Liver (tissue), 3 donors: ENCODE measurements around the gene CMTM2.

ENCODE experiments used
- EGR1 ChIP-seq, 2 donors: IDR thresholded peaks; 2 replicates each; pipeline ENCODE4 v1.6.1; 2016 to 2018; ENCODE audit warnings: antibody characterized with exemption in 2 of 2, low read depth in 2 of 2
- HNF4A ChIP-seq, 2 donors: conservative IDR thresholded peaks; 2 replicates each; pipeline ENCODE4 v1.6.1; 2016; ENCODE audit warnings: antibody characterized with exemption in 2 of 2, mild to moderate bottlenecking in 2 of 2
- RAD21 ChIP-seq, 2 donors: IDR thresholded peaks; 2 replicates each; pipeline ENCODE4 v1.6.1; 2016; ENCODE audit warnings: antibody characterized with exemption in 2 of 2, mild to moderate bottlenecking in 2 of 2
- YY1 ChIP-seq: IDR thresholded peaks from 2 replicates; pipeline ENCODE4 v1.6.1; 2016; ENCODE audit warnings: antibody characterized with exemption, mild to moderate bottlenecking
- TF ChIP-seq, protein P1 (sequence below): fragments of 150-350 bp; IDR thresholded peaks from 2 replicates; pipeline ENCODE4 v1.5.1; 2017; ENCODE audit warnings: improper control_type of control experiment, low read depth, low read length; ENCODE audit not compliant: missing input control
- TF ChIP-seq, protein P2 (sequence below): IDR thresholded peaks from 2 replicates; pipeline ENCODE4 v1.6.1; 2016; ENCODE audit warnings: antibody characterized with exemption, mild to moderate bottlenecking
- TF ChIP-seq, protein P3 (sequence below): IDR thresholded peaks from 2 replicates; pipeline ENCODE4 v1.6.1; 2016; ENCODE audit warnings: antibody characterized with exemption
- donor health status: healthy.
- donor health status: healthy.

DNA sequence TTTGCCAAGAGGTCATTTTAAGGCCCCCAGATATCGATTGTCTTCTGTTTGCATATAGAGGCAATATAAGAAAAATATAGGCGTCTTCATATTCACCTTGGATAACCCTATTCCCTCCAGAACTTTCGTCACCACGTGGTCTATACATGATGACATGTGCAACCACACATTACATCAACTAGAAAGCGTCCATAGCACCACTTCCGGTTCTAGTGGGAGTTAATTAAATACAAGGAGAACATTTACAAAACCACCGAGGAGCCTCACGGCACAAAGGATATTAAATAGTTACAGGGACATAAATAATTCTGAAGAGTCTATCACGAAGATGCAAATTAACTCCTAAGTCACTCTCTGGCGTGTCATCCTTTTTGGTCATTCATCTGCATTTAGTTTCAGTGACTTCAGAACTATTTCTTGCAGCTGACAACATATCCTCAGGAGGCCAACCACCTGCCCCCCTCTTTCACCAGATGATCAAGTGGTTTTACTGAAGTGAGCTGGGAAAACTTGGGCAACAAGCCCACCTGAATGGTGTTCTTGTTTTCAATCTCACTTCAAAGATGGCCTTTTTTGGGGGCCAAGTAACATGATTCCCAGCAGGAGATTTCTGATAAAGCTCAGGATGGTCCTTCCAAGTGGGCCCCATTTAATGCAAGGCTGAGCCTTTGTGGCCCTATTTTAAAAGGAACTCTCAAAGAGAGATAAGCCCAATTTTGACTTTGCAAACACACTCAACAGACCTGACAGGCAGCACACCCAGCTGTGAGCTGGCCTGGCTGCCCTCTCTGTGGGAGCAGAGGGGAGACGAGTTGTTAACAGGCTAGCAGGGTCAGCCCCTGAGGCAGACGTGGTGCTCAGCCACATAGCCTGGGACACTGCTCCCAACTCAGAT, 40.5 kb downstream of the CMTM2 start:
- TF ChIP-seq, protein P1, sequence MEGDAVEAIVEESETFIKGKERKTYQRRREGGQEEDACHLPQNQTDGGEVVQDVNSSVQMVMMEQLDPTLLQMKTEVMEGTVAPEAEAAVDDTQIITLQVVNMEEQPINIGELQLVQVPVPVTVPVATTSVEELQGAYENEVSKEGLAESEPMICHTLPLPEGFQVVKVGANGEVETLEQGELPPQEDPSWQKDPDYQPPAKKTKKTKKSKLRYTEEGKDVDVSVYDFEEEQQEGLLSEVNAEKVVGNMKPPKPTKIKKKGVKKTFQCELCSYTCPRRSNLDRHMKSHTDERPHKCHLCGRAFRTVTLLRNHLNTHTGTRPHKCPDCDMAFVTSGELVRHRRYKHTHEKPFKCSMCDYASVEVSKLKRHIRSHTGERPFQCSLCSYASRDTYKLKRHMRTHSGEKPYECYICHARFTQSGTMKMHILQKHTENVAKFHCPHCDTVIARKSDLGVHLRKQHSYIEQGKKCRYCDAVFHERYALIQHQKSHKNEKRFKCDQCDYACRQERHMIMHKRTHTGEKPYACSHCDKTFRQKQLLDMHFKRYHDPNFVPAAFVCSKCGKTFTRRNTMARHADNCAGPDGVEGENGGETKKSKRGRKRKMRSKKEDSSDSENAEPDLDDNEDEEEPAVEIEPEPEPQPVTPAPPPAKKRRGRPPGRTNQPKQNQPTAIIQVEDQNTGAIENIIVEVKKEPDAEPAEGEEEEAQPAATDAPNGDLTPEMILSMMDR = no peak
- no peak for TF ChIP-seq EGR1 (IDR thresholded peaks at IDR 0.05; ENCODE audit: low read depth in 2 of 2)
- no peak for TF ChIP-seq RAD21 (IDR thresholded peaks at IDR 0.05)
- no peak for TF ChIP-seq HNF4A (conservative IDR thresholded peaks at IDR 0.05)
- TF ChIP-seq, protein P2, sequence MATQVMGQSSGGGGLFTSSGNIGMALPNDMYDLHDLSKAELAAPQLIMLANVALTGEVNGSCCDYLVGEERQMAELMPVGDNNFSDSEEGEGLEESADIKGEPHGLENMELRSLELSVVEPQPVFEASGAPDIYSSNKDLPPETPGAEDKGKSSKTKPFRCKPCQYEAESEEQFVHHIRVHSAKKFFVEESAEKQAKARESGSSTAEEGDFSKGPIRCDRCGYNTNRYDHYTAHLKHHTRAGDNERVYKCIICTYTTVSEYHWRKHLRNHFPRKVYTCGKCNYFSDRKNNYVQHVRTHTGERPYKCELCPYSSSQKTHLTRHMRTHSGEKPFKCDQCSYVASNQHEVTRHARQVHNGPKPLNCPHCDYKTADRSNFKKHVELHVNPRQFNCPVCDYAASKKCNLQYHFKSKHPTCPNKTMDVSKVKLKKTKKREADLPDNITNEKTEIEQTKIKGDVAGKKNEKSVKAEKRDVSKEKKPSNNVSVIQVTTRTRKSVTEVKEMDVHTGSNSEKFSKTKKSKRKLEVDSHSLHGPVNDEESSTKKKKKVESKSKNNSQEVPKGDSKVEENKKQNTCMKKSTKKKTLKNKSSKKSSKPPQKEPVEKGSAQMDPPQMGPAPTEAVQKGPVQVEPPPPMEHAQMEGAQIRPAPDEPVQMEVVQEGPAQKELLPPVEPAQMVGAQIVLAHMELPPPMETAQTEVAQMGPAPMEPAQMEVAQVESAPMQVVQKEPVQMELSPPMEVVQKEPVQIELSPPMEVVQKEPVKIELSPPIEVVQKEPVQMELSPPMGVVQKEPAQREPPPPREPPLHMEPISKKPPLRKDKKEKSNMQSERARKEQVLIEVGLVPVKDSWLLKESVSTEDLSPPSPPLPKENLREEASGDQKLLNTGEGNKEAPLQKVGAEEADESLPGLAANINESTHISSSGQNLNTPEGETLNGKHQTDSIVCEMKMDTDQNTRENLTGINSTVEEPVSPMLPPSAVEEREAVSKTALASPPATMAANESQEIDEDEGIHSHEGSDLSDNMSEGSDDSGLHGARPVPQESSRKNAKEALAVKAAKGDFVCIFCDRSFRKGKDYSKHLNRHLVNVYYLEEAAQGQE = no peak
- TF ChIP-seq, protein P3, sequence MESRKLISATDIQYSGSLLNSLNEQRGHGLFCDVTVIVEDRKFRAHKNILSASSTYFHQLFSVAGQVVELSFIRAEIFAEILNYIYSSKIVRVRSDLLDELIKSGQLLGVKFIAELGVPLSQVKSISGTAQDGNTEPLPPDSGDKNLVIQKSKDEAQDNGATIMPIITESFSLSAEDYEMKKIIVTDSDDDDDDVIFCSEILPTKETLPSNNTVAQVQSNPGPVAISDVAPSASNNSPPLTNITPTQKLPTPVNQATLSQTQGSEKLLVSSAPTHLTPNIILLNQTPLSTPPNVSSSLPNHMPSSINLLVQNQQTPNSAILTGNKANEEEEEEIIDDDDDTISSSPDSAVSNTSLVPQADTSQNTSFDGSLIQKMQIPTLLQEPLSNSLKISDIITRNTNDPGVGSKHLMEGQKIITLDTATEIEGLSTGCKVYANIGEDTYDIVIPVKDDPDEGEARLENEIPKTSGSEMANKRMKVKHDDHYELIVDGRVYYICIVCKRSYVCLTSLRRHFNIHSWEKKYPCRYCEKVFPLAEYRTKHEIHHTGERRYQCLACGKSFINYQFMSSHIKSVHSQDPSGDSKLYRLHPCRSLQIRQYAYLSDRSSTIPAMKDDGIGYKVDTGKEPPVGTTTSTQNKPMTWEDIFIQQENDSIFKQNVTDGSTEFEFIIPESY = no peak
- no peak for TF ChIP-seq YY1
